Endothelial cell of umbilical vein (primary cell): ENCODE results near the gene BMERB1.

Experiments used
- CTCF ChIP-seq, 2 donors: IDR thresholded peaks; 1 replicate in 1 of 2; 2 replicates in 1 of 2; pipeline ENCODE4 v1.5.1; 2011; ENCODE audit warnings: low read length in 2 of 2, mild to moderate bottlenecking in 2 of 2, moderate library complexity in 2 of 2, control low read depth in 1 of 2, inconsistent platforms in 1 of 2, low read depth in 1 of 2; ENCODE audit not compliant: insufficient read depth in 1 of 2; ENCODE audit errors: extremely low read depth in 1 of 2
- EZH2 ChIP-seq: IDR thresholded peaks from 2 replicates; pipeline ENCODE4 v1.6.1; 2012; ENCODE audit warnings: borderline replicate concordance, low read depth, mild to moderate bottlenecking, moderate library complexity, low read length, inconsistent platforms; ENCODE audit not compliant: severe bottlenecking
- MAX ChIP-seq: IDR thresholded peaks from 2 replicates; pipeline ENCODE4 v1.6.1; 2011; ENCODE audit not compliant: insufficient read depth, insufficient read length
- MYC ChIP-seq: IDR thresholded peaks from one replicate; pipeline ENCODE4 v1.6.1; 2011; ENCODE audit warnings: mild to moderate bottlenecking, low read depth, low read length
- POLR2A ChIP-seq: IDR thresholded peaks from 2 replicates; pipeline ENCODE4 v1.6.1; 2012; ENCODE audit warnings: low read depth, mild to moderate bottlenecking, control low read depth, low read length
- POLR2AphosphoS5 ChIP-seq: IDR thresholded peaks from 2 replicates; pipeline ENCODE4 v1.6.1; 2012; ENCODE audit warnings: low read depth, mild to moderate bottlenecking, control low read depth, low read length, moderate library complexity; ENCODE audit not compliant: insufficient read depth

- TF ChIP-seq POLR2AphosphoS5 (no peak), CTCF (IDR thresholded peaks at IDR 0.05; ENCODE audit: extremely low read depth in 1 of 2, insufficient read depth in 1 of 2, low read depth in 1 of 2, low read length in 2 of 2) (no peak), MYC (no peak), EZH2 (no peak), MAX (no peak), POLR2A (no peak)
Observed at GRCh38 chr16:15636392-15636873, 202.0 kb downstream of the BMERB1 start.
